Cerebellar nuclear complex (tissue), 1 donor: Measurements from ENCODE around the gene DENND4C.
"Not testable (repeated sequence)": the region's sequence is repeated elsewhere in the genome, so short reads cannot be mapped to it uniquely, and the experiment has no call there.

ENCODE experiments used
- DNase-seq, 2 experiments: peaks; one replicate each; lab custom pipeline; 2025; lab: John Stamatoyannopoulos, UW

DENND4C gene

GRCh38 chr9:19224563-19224962 is 5.9 kb upstream of the DENND4C start:
- DNase-seq, result no peak

- DNase-seq, result peak in 1 of 2 experiments; percentile 41
These were observed 718 bp upstream of the DENND4C start for GRCh38 chr9:19229595-19230354.

GRCh38 chr9:19231126-19231903 is 822 bp downstream of the DENND4C start:
- DNase-seq, result no peak

GRCh38 chr9:19231904-19232822 is 1.7 kb downstream of the DENND4C start:
- no peak for DNase-seq

DNA sequence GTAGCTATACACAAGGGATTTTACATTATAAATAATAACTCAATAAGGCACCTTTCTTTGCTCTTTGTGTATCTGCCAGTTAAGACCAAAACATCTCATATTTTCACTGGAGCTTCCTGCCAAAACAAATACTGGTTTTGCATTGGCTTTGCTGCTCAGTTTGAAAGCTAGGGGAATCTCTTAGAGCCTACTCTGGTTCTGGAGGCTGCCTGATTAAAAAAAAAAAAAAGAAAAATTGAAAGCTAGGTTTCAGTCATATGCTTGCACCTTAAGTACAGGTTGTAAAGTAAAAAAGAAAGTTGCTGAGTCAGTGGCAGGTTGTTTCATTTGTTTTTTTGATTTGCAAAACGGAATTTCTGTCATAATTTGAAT is 2.3 kb downstream of the DENND4C start:
- DNase-seq, result no peak

- no peak for DNase-seq
These were observed 2.9 kb downstream of the DENND4C start for GRCh38 chr9:19233344-19233743.

DNA sequence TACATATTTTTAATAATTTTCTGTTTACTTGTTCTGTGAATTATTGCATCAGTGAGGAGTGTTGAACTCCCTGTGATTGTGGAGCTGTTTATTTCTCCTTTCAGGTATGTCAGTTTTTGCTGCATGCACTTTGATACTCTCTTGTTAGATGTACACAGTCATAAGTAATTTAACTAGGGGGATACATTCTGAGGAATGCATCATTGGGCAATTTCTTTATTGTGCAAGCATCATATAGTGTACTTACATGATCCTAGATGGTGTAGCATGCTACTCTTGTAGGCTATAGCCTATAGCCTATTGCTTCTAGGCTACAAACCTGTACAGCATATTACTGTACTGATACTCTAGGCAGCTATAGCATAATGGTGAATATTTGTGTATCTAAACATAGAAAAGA is 9.5 kb downstream of the DENND4C start:
- no peak for DNase-seq

DNA sequence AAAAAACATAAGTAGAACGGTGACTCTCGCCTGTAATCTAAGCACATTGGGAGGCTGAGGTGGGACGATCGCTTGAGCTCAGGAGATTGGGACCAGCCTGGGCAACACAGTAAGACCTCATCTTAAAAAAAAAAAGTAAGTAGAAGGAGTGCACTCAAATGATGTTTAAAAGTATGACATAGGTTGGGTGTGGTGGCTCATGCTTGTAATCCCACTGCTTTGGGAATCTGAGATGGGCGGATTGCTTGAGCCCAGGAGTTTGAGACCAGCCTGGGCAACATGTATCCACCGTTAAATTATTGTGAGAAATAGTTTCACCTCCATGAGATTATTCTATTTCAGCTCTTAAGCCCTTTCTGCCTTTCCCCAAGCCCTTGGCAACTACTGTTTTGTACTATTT is 11.2 kb downstream of the DENND4C start:
- DNase-seq, result no peak

DNA sequence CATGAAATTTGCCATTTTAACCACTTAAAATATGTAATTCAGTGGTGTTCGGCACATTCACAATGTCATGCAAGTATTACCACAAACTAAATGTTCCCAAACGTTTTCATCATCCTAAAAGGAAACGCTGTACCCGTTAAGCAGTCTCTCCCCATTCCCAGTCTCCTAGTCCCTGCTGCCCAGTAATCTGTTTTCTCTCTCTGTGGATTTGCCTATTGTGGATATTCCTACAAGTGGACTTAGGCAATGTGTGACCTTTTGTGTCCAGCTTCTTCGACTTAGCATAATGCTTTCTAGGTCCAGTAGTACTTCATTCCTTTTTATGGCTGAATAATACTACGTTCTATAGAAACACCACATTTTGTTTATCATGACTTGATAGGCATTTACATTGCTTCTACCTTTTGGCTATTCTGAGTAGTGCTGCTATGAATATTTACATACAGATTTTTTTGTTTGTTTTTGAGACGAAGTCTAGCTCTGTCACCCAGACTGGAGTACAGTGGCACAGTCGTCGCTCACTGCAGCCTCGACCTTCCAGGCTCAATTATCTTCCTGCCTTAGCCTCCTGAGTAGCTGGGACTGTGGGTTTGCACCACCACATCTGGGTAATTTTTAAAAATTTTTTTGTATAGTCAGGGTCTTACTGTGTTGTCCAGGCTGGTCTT is 13.0 kb downstream of the DENND4C start:
- DNase-seq, result no peak

- no peak for DNase-seq
These were observed 16.4 kb downstream of the DENND4C start for GRCh38 chr9:19246891-19247290.

DNA sequence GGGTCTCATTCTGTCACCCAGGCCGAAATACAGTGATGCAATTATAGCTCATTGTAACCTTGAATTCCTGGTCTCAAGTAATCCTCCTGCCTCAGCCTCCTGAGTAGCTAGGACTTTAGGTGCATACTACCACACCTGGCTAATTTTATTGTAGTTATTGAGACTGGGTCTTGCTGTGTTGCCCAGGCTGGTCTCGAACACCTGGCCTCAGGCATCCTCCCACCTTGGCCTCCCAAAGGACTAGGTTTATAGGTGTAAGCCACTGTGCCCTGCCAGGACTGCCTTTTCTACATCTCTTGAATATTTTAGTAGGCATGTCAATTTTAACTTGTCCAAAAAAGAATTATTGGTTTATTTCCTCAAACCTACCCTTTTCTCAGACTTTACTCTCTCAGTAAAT is 16.9 kb downstream of the DENND4C start:
- no peak for DNase-seq

GRCh38 chr9:19250346-19250745 is 19.9 kb downstream of the DENND4C start:
- DNase-seq, result not testable (repeated sequence)

DNA sequence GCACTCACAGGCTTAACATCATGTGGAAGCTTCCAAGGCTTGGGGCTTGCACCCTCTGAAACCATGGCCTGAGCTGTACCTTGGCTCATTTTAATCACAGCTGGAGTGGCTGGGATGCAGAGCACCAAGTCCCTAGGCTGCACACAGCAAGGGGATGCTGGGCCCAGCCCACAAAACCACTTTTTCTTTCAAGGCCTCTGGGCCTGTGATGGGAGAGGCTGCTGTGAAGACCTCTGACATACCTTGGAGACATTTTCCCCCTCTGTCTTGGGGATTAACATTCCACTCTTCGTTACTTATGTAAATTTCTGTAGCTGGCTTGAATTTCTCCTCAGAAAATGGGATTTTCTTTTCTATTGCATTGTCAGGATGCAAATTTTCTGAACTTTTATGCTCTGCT is 20.7 kb downstream of the DENND4C start:
- DNase-seq, result not testable (repeated sequence)

GRCh38 chr9:19251622-19252021 is 21.1 kb downstream of the DENND4C start:
- not testable (repeated sequence) for DNase-seq

DNA sequence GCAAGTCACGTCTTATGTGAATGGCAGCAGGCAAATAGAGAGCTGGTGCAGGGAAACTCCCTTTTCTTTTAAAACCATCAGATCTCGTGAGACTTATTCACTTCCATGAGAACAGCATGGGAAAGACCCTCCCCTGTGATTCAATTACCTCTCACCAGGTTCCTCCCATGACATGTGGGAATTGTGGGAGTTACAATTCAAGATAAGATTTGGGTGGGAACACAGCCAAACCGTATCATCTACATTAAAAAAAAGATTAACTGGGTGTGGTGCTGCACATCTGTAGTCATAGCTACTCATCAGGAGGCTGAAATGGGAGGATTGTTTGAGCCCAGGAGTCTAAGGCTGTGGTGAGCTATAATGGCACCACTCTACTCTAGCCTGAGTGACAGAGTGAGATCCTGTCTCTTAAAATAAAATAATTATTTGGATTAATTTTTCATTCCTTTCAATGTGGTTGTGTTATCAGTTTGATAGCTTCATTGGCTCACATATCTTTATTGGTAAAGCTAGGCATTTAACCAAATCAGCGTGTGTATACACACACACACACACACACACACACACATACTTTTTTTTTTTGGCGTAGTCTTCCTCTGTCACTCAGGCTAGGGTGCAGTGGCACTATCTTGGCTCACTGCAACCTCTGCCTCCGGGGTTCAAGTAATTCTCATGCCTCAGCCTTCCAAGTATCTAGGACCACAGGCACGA is 21.8 kb downstream of the DENND4C start:
- DNase-seq, result no peak

GRCh38 chr9:19252885-19253219 is 22.4 kb downstream of the DENND4C start:
- DNase-seq, result no peak

GRCh38 chr9:19255112-19255511 is 24.6 kb downstream of the DENND4C start:
- no peak for DNase-seq

- DNase-seq, result no peak
These were observed 25.3 kb downstream of the DENND4C start for GRCh38 chr9:19255821-19256220.

- not testable (repeated sequence) for DNase-seq
These were observed 29.3 kb downstream of the DENND4C start for GRCh38 chr9:19259665-19260255.

GRCh38 chr9:19265602-19266001 is 35.1 kb downstream of the DENND4C start:
- not testable (repeated sequence) for DNase-seq
